Immature natural killer cell (primary cell): ENCODE measurements around the gene LMX1A. TPM values are rescaled to one million over a fixed set of nuclear protein-coding genes. Genes with fewer than 3 reads are reported as not detected.

ENCODE experiments used
- DNase-seq, 3 donors: peaks; one replicate each; pipeline ENCODE4 v3.0.0; 2022; ENCODE audit warnings: mixed read lengths in 1 of 3
- H3K27ac Mint-ChIP-seq, 6 donors: one replicate each; pipeline ENCODE4 v1.8.0; 2020; ENCODE audit warnings: mixed read lengths in 6 of 6, mild to moderate bottlenecking in 5 of 6, inconsistent platforms in 4 of 6, moderate library complexity in 3 of 6
- H3K27me3 Mint-ChIP-seq, 3 donors: one replicate each; pipeline ENCODE4 v1.8.0; 2020 to 2021; ENCODE audit warnings: low read depth in 3 of 3, mild to moderate bottlenecking in 3 of 3, mixed read lengths in 3 of 3, moderate library complexity in 3 of 3, inconsistent platforms in 1 of 3
- H3K36me3 Mint-ChIP-seq, 3 donors: one replicate each; pipeline ENCODE4 v1.8.0; 2020; ENCODE audit warnings: mixed read lengths in 3 of 3, inconsistent platforms in 2 of 3, mild to moderate bottlenecking in 2 of 3
- H3K4me1 Mint-ChIP-seq, 2 donors: one replicate each; pipeline ENCODE4 v1.8.0; 2020; ENCODE audit warnings: inconsistent platforms in 2 of 2, mild to moderate bottlenecking in 2 of 2, mixed read lengths in 2 of 2, moderate library complexity in 1 of 2
- H3K4me3 Mint-ChIP-seq, 5 donors: one replicate each; pipeline ENCODE4 v1.8.0; 2020; ENCODE audit warnings: mild to moderate bottlenecking in 5 of 5, mixed read lengths in 5 of 5, inconsistent platforms in 3 of 5, moderate library complexity in 3 of 5
- H3K9me3 Mint-ChIP-seq, 6 donors: one replicate each; pipeline ENCODE4 v1.8.0; 2020; ENCODE audit warnings: mild to moderate bottlenecking in 6 of 6, mixed read lengths in 6 of 6, inconsistent platforms in 4 of 6, moderate library complexity in 3 of 6
- polyA plus RNA-seq, 3 donors: library from polyadenylated mRNA; unstranded; fragments of 300-500 nt; fragmentation: Illumina TruSeq; gene quantifications; one replicate each; pipeline ENCODE4 v1.2.3, GENCODE V29; 2021

Gene LMX1A
- polyA plus RNA-seq, 3 donors from 2014 or later, result not detected

- DNase-seq, result no peak
- Mint-ChIP-seq H3K4me1 (no peaks in the 10 kb centered on the region), H3K27ac (no peak overlapping the region), H3K9me3 (peaks cover 0 to 3% (median 0%) of the 10 kb centered on the region in 6 donors), H3K4me3 (no peak overlapping the region), H3K27me3 (peaks cover 0 to 24% (median 2%) of the 10 kb centered on the region in 3 donors), H3K36me3 (no peaks in the 10 kb centered on the region)
These were observed 29.0 kb downstream of the LMX1A start for GRCh38 chr1:165327538-165327937.

GRCh38 chr1:165325460-165326203, 30.9 kb downstream of the LMX1A start:
- no peak for DNase-seq
- Mint-ChIP-seq H3K4me3 (no peak overlapping the region), H3K4me1 (no peaks in the 10 kb centered on the region), H3K27ac (no peak overlapping the region), H3K27me3 (peaks cover 0 to 23% (median 2%) of the 10 kb centered on the region in 3 donors), H3K9me3 (peaks cover 0 to 3% (median 0%) of the 10 kb centered on the region in 6 donors), H3K36me3 (no peaks in the 10 kb centered on the region)

- no peak overlapping the region for H3K27ac Mint-ChIP-seq
- no peaks in the 10 kb centered on the region for H3K36me3 Mint-ChIP-seq
- DNase-seq, result no peak
- H3K9me3 Mint-ChIP-seq, result peaks cover 0 to 3% (median 0%) of the 10 kb centered on the region in 6 donors
- no peak overlapping the region for H3K4me3 Mint-ChIP-seq
- H3K4me1 Mint-ChIP-seq, result no peaks in the 10 kb centered on the region
- H3K27me3 Mint-ChIP-seq, result peaks cover 0 to 21% (median 2%) of the 10 kb centered on the region in 3 donors
These were observed 32.5 kb downstream of the LMX1A start for GRCh38 chr1:165324050-165324449.

DNA sequence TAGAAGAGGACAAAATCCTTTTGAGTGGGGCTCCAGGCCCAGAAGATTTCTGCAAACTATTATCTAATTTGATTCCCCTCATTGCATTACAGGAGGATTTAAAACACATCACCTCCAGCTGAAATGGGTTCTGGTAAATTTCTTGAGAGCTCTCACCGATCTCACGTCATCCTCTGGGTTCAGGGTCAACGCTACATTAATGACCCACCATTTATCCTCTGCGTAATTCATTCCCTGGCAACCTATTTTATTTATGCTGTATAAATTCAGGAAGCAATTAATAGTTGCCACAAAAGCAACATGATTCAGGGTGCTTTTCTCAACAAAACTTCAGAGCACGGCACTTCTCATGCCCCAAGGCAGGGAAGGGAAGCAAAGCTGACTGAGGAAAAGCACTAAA, 38.9 kb downstream of the LMX1A start:
- H3K9me3 Mint-ChIP-seq, result peaks cover 0 to 2% (median 0%) of the 10 kb centered on the region in 6 donors
- no peak overlapping the region for H3K4me3 Mint-ChIP-seq
- no peaks in the 10 kb centered on the region for H3K36me3 Mint-ChIP-seq
- no peaks in the 10 kb centered on the region for H3K4me1 Mint-ChIP-seq
- DNase-seq, result no peak
- H3K27me3 Mint-ChIP-seq, result peaks cover 0 to 7% (median 1%) of the 10 kb centered on the region in 3 donors
- no peak overlapping the region for H3K27ac Mint-ChIP-seq

DNA sequence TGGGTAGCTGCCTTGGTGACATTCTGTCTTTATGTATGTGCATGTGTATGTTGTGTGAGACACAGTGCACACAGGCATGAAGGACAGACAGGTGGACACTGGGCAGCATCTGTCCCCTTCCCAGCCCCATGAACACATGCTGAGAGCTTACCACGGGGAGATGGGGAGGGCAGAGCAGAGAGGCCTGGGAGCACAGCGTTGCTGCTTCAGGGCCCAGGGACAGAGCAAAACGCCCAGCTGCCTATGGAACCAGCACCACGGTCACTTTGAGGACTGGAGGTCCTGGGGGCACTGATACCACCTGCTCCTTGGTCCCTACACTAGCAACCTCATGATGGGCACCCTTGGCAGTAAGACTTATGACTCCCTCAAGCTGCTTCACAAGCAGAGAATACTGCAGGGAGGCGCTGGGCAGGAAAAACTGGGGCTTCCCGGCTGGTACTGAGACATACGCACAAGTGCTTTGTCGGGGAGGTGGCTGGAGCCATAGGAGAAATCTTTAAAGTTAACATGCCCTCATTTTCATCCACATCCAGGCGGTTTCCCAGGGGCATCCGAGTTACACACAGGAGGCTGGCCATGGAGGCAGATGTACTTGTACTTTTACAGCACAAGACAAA, 40.3 kb downstream of the LMX1A start:
- Mint-ChIP-seq H3K9me3 (peaks cover 0 to 2% (median 0%) of the 10 kb centered on the region in 6 donors), H3K27ac (no peak overlapping the region), H3K27me3 (peaks cover 0 to 9% (median 1%) of the 10 kb centered on the region in 3 donors), H3K4me1 (no peaks in the 10 kb centered on the region), H3K36me3 (no peaks in the 10 kb centered on the region), H3K4me3 (no peak overlapping the region)
- DNase-seq, result no peak

DNA sequence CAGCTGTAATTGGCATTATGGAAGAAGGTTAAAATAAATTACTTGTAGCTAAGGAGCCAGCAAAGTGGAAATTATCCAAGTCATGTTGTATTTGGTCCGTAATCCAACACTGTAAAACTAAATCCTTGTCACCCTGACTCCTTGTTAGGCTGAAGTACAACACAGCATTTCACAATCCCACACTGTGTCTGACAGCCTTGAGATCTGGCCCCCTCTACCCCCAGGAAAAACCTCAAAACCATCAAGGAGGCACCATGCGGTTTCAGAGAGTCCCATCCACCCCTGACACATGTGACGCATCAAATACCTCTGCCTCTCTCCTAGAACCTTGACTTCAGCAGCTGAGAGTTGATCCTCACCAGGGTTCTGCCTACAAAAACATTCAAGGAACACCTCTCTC, 41.0 kb downstream of the LMX1A start:
- Mint-ChIP-seq H3K36me3 (no peaks in the 10 kb centered on the region), H3K4me3 (no peak overlapping the region), H3K27ac (no peak overlapping the region), H3K9me3 (peaks cover 0 to 2% (median 0%) of the 10 kb centered on the region in 6 donors), H3K27me3 (peaks cover 0 to 9% (median 5%) of the 10 kb centered on the region in 3 donors), H3K4me1 (no peaks in the 10 kb centered on the region)
- DNase-seq, result no peak

- H3K4me1 Mint-ChIP-seq, result no peaks in the 10 kb centered on the region
- no peak overlapping the region for H3K27ac Mint-ChIP-seq
- no peak overlapping the region for H3K4me3 Mint-ChIP-seq
- DNase-seq, result no peak
- H3K36me3 Mint-ChIP-seq, result no peaks in the 10 kb centered on the region
- peaks cover 0 to 10% (median 6%) of the 10 kb centered on the region in 3 donors for H3K27me3 Mint-ChIP-seq
- H3K9me3 Mint-ChIP-seq, result peaks cover 0 to 2% (median 0%) of the 10 kb centered on the region in 6 donors
These were observed 42.6 kb downstream of the LMX1A start for GRCh38 chr1:165313903-165314302.

- Mint-ChIP-seq H3K4me3 (no peak overlapping the region), H3K27ac (no peak overlapping the region), H3K4me1 (no peaks in the 10 kb centered on the region), H3K27me3 (peaks cover 0 to 7% (median 6%) of the 10 kb centered on the region in 3 donors), H3K36me3 (no peaks in the 10 kb centered on the region), H3K9me3 (peaks cover 0 to 2% (median 0%) of the 10 kb centered on the region in 6 donors)
- no peak for DNase-seq
These were observed 43.9 kb downstream of the LMX1A start for GRCh38 chr1:165312591-165312990.

- Mint-ChIP-seq H3K27ac (no peak overlapping the region), H3K36me3 (no peaks in the 10 kb centered on the region), H3K27me3 (peaks cover 2 to 11% (median 4%) of the 10 kb centered on the region in 3 donors), H3K4me3 (no peak overlapping the region), H3K4me1 (no peaks in the 10 kb centered on the region), H3K9me3 (peaks cover 0 to 3% (median 0%) of the 10 kb centered on the region in 6 donors)
- DNase-seq, result no peak
These were observed 49.7 kb downstream of the LMX1A start for GRCh38 chr1:165306543-165307434.

- H3K4me3 Mint-ChIP-seq, result no peak overlapping the region
- DNase-seq, result no peak
- peaks cover 2 to 8% (median 4%) of the 10 kb centered on the region in 3 donors for H3K27me3 Mint-ChIP-seq
- H3K36me3 Mint-ChIP-seq, result no peaks in the 10 kb centered on the region
- H3K27ac Mint-ChIP-seq, result no peak overlapping the region
- H3K4me1 Mint-ChIP-seq, result no peaks in the 10 kb centered on the region
- H3K9me3 Mint-ChIP-seq, result peaks cover 0 to 6% (median 0%) of the 10 kb centered on the region in 6 donors
These were observed 53.1 kb downstream of the LMX1A start for GRCh38 chr1:165303386-165303785.

DNA sequence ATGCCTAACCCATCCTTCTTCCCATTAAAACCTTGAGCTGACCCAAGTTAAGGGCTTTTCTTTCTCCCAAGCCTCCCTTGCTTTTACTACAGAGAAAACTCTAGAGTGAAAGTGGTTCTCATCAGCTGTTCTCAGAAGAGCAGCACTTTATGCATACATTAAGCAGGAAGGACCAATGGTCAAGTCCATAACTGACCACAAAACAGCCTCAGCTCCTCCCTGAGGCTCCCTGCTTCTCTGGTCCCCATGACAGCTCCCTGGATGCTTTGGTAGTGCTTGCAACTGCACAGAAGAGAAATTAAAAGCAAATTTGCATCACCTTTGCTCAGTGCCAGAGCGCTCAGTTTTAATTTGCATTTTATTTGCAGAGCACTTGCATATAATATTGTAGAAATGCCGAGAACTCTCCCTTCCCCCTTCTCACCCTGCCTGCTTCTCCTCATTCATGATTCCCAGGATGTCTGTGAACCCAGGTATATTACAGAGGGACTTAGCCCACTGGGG, 56.1 kb downstream of the LMX1A start:
- Mint-ChIP-seq H3K9me3 (peaks cover 0 to 6% (median 0%) of the 10 kb centered on the region in 6 donors), H3K27ac (no peak overlapping the region), H3K27me3 (peaks cover 0 to 8% (median 4%) of the 10 kb centered on the region in 3 donors), H3K36me3 (no peaks in the 10 kb centered on the region), H3K4me1 (no peaks in the 10 kb centered on the region), H3K4me3 (no peak overlapping the region)
- DNase-seq, result no peak

GRCh38 chr1:165298203-165298820, 58.2 kb downstream of the LMX1A start:
- Mint-ChIP-seq H3K9me3 (peaks cover 0 to 6% (median 0%) of the 10 kb centered on the region in 6 donors), H3K27me3 (peaks cover 0 to 6% (median 4%) of the 10 kb centered on the region in 3 donors), H3K4me3 (no peak overlapping the region), H3K36me3 (no peaks in the 10 kb centered on the region), H3K4me1 (no peaks in the 10 kb centered on the region), H3K27ac (no peak overlapping the region)
- DNase-seq, result no peak

DNA sequence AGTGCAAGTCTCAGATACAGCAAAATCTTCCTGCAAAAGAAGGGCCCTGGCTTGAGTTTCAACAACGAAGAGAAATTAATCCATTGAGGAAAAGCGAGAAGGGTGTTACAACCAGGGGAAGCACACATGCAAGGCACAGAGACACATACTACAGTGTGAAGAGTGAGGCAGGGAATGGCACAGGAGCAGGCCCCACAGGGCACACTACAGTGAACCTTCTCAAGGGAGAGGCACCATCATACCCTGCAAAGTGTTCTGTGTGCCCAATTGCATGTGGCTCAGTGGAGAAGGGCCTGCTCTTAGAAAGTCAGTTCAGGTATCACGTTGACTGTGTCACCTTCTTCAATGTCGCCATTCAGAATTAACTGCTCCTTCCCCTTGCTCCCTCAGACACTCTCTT, 60.3 kb downstream of the LMX1A start:
- Mint-ChIP-seq H3K36me3 (no peaks in the 10 kb centered on the region), H3K4me1 (no peaks in the 10 kb centered on the region), H3K9me3 (peaks cover 0 to 3% (median 0%) of the 10 kb centered on the region in 6 donors), H3K4me3 (no peak overlapping the region), H3K27ac (no peak overlapping the region), H3K27me3 (peaks cover 0 to 4% (median 2%) of the 10 kb centered on the region in 3 donors)
- DNase-seq, result no peak
